Hippocampal formation (tissue), 2 donors: ENCODE measurements around the gene LRRC2.
"Not testable (repeated sequence)": the region's sequence is repeated elsewhere in the genome, so short reads cannot be mapped to it uniquely, and the experiment has no call there.

Source experiments
- DNase-seq, 2 donors: peaks; one replicate each; lab custom pipeline; 2025; lab: John Stamatoyannopoulos, UW

The LRRC2 gene

DNA sequence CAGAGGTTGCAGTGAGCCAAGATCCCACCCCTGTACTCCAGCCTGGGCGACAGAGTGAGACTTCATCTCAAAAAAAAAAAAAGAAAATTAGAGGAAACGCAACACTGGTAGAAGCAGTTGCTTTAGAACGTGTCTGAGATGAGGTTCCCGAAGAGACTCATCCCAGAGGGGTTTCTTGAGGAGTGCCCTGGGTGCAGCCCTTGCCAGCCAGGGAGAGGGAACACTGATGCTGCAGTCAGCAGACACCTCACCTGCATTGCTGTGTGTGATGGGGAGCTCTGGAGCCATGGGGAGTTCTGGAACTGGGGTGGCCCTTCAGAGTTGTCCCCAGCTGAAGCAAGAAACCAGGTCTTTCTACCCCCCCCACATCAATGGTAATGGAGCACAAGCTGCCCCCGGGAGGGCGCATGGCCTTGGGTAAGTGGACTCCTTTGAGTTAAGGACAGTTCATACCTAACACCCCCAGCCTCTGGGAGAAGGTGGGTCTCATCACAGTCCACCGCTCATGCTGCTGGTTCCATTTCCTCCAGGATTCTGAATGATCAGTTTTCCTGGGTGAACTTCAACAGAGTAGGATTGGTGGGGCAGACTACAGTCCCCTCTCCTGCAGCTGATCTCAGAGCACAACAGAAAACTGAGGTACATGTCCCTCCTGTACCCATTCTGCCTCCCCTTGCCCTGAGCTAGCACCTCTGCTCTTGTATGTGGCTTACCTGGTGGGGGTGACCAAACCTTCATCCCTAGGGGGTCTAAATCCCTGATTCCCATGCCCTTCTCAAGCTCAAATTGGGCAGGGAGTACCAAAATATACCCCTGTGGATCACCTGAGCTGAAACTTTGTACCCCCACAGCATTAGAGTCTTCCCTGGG, 18.7 kb upstream of the LRRC2 start:
- DNase-seq, result no peak

GRCh38 chr3:46580675-46581074, 14.6 kb upstream of the LRRC2 start:
- no peak for DNase-seq

- no peak for DNase-seq
These were observed 13.7 kb upstream of the LRRC2 start for GRCh38 chr3:46579756-46580286.

DNA sequence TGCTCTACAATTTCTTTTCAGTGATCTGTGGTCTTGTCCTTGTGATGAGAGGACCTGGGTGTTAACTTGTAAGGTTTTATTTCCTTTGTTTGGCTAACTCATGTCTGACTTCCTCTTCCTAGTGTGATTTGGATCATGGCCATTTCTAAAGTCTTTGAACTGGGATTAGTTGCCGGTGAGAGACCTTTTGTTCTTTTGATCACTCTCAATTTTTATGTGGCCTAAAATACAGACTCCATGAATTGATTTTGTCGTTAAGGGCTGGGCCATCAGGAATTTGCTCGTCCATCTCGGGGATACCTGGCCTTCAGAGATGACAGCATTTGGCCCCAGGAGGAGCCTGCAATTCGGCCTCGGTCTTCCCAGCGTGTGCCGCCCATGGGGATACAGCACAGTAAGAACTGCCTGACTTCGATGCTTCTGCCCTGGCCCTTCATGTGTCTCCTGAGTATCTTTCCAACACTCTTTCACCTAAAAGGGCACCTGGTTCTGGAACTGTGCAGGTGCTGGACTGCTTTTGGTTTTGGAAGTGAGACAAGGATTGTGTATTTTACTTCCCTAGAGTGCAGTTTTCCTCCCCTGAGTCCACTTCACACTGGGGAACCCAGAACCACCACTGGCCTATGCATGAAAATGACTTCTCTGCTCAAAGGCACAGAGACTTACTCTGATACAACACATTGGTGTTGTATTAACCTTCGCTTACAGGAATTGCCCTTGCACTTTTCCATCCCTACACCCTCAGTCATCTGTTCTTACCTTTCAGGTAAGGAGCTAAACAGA, 13.1 kb upstream of the LRRC2 start:
- DNase-seq, result no peak

- DNase-seq, result not testable (repeated sequence)
These were observed 11.6 kb upstream of the LRRC2 start for GRCh38 chr3:46577580-46578249.

GRCh38 chr3:46576879-46577278, 10.8 kb upstream of the LRRC2 start:
- DNase-seq, result no peak

DNA sequence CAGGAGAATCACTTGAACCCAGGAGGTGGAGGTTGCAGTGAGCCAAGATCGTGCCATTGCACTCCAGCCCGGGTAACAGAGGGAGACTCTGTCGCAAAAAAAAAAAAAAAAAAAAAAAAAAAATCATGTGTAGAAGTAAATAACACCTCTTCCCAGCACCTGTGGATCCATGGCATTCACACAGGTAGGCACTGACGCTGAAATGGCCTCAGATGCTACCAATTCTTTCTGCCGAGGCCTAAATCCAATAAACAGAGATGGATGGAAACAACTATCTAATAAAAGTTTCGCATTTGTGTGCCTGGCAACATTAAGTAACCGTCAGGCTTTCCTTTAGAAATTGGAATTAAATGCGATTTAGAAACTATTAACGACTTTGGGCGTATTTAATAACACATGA, 10.3 kb upstream of the LRRC2 start:
- DNase-seq, result no peak

GRCh38 chr3:46575577-46576222, 9.6 kb upstream of the LRRC2 start:
- no peak for DNase-seq

- no peak for DNase-seq
These were observed 8.9 kb upstream of the LRRC2 start for GRCh38 chr3:46574881-46575576.

- DNase-seq, result no peak
These were observed 8.1 kb upstream of the LRRC2 start for GRCh38 chr3:46574243-46574646.

- no peak for DNase-seq
These were observed 7.6 kb upstream of the LRRC2 start for GRCh38 chr3:46573701-46574100.

GRCh38 chr3:46571684-46572083, 5.6 kb upstream of the LRRC2 start:
- DNase-seq, result no peak

- no peak for DNase-seq
These were observed 479 bp downstream of the LRRC2 start for GRCh38 chr3:46565607-46566039.

- DNase-seq, result no peak
These were observed 1.0 kb downstream of the LRRC2 start for GRCh38 chr3:46565077-46565476.

DNA sequence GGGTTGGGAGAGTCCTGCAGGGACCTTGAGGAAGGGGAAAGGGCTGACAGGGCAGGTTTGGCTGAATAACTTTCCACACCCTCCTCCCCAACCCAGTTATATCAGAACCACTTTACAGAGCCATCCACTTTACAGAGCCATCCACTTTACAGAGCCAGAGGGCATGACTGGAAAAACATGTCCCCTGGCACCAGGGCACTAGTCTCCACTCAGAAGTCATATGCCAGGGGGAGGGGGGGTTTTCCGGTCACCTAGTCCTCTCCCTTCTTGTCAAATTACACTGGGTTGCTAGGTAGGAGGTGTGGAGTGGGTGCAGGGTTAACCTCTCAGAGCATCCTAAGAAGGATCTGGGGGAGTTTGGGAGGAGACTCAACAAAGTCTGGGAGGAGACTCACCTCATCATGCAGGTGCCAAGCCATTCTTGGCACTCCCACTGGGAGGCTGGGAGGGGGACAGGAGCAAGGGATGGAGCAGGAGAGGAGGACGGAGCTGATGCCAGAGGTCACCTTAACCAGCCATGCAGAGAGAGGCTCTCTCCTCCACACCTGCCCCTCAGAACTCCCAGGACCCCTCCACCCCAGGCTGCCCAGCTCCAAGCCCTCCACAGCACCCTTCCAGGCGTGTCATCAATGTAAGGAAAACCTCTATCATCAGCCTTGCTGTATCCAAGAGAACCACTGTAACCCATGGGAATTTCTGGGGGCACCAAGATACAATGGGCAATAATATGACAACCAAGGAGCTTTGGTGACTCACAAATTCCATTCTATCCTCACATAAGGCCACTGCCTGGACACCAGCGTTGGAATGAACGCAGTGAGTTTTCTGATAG, 1.7 kb downstream of the LRRC2 start:
- DNase-seq, result no peak

DNA sequence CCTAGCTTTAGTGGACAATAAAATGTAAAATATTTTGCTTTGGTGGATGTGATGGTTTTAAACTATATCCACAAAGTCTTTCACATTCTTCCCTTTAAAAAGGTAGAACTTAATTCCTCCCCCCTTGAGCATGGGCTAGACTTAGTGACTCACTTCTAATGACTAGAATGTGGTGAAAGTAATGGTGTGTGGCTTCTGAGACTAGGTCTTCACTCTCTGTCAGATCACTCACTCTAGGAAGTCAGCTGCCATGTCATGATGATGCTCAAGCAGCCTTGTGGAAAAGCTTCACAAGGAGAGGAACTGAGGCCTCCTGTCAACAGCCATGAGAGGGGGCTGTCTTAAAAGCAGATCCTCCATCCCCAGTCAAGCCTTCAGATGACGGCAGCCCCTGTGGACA, 4.2 kb downstream of the LRRC2 start:
- no peak for DNase-seq

GRCh38 chr3:46561511-46561910, 4.6 kb downstream of the LRRC2 start:
- no peak for DNase-seq

- no peak for DNase-seq
These were observed 6.9 kb downstream of the LRRC2 start for GRCh38 chr3:46559091-46559704.

DNA sequence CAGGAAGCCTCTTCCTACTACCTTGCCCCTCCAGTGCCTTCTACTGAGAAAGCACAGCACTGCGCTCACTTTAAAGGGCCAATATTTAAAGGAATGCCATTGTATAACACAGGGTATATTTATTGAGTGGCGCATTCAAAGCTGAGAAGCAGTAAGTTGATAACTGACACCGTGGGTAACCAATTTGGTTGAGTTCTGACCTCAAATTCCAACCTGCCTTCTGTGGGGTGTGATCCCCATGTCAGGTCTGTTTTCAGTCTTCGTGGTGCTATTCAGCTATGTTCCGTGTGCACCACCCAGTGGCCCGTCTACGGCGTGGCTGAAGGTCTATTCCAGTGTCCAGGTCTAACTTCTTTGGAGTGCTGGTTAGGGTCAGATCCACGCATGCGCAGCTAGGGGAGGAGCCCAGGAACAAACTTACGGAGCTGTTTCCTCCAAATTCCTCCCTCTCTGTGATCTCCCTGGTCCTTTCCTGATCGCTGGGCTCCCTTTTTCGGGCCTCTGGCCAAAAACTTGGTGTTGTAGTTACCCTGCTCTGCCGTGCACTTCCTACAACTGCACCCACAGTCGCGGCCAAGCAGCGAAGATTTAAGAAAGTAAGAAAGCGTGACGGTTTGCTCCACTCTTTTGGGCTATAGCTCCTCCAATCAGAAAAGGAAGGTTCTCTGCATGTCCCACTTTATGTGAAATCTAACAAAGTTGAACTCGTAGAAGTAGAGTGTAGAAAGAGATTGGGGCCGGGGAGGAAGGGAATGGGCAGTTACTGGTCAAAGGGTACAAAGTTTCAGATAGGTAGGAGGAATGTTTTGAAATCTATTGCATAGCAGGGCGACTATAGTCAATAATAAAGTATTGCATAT, 7.7 kb downstream of the LRRC2 start:
- peak; percentile 28 to 40 for DNase-seq
